Measurements from ENCODE around the gene PDE1C. TPM values are rescaled to one million over a fixed set of nuclear protein-coding genes. Genes with fewer than 3 reads are reported as not detected.
"Not testable (repeated sequence)": the region's sequence is repeated elsewhere in the genome, so short reads cannot be mapped to it uniquely, and the experiment has no call there.

The PDE1C gene
- total and polyA plus RNA-seq, 2 experiments from 2014 or later: 0.38 to 2.3 TPM

DNA sequence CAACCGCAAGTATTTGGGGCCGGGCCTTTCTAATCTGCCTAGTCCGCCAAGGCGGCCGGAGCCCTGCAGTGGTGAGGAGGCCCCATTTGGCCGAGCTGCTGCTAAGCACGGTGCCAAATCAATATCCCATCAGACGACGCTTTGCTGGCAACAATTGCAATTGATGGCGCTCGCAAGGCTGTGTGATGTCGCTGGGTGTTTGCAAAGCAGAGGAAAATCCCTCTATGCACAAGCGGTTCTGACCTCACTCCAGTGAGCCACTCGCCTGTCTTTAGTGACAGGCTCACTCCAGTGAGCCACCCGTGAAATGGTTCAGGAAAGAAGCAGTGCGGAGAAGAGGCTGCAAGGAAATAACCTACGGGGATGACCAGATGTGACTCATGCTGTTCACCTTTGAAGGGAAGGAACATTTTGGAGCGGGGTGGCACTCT lies 18.3 kb upstream of the PDE1C start:
- no peak for TF ChIP-seq CTCF (IDR thresholded peaks at IDR 0.05; ENCODE audit: low read depth, low read length)
- H3K27me3 ChIP-seq: no peaks in the 10 kb centered on the region
- H3K9me3 ChIP-seq (ENCODE audit: low read depth): no peaks in the 10 kb centered on the region
- DNase-seq (ENCODE audit: low read depth in 1 of 2, low spot score in 1 of 2): no peak
- H3K4me3 ChIP-seq: no peak overlapping the region
- H3K27ac ChIP-seq: no peak overlapping the region
- peaks cover 10% of the 10 kb centered on the region for H3K4me1 ChIP-seq (ENCODE audit: low read depth)
- H3K36me3 ChIP-seq: no peaks in the 10 kb centered on the region

DNA sequence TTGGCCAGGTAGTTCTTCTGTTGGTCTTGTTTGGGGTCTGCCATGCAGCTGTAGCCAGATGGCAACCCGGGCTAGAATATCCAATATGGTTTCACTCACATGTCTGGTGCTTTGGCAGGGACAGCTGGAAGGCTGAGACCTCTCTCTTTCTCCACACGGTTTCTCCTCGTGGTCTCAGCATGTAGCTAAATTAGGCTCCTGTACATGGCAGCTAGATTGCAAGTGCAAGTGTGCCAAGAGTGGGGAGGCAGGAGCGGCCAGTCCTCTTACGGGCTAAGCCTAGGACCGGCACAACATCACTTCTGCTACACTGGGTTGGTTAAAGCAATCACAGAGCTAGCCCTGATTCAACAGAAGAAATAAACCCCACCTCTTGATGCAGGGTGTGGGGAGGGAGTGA lies 9.3 kb upstream of the PDE1C start:
- no peaks in the 10 kb centered on the region for H3K4me1 ChIP-seq (ENCODE audit: low read depth)
- TF ChIP-seq CTCF (IDR thresholded peaks at IDR 0.05; ENCODE audit: low read depth, low read length): no peak
- H3K36me3 ChIP-seq: no peaks in the 10 kb centered on the region
- H3K27me3 ChIP-seq: peaks cover 6% of the 10 kb centered on the region
- H3K4me3 ChIP-seq: no peak overlapping the region
- H3K27ac ChIP-seq: no peak overlapping the region
- DNase-seq (ENCODE audit: low read depth in 1 of 2, low spot score in 1 of 2): no peak
- no peaks in the 10 kb centered on the region for H3K9me3 ChIP-seq (ENCODE audit: low read depth)

GRCh38 chr7:32078824-32079223 lies 8.6 kb upstream of the PDE1C start:
- DNase-seq (ENCODE audit: low read depth in 1 of 2, low spot score in 1 of 2): no peak
- no peak for TF ChIP-seq CTCF (IDR thresholded peaks at IDR 0.05; ENCODE audit: low read depth, low read length)
- H3K27ac ChIP-seq: no peak overlapping the region
- no peak overlapping the region for H3K4me3 ChIP-seq
- peaks cover 13% of the 10 kb centered on the region for H3K27me3 ChIP-seq
- H3K9me3 ChIP-seq (ENCODE audit: low read depth): no peaks in the 10 kb centered on the region
- H3K4me1 ChIP-seq (ENCODE audit: low read depth): no peaks in the 10 kb centered on the region
- H3K36me3 ChIP-seq: no peaks in the 10 kb centered on the region

- no peak overlapping the region for H3K27ac ChIP-seq
- no peak for TF ChIP-seq CTCF (IDR thresholded peaks at IDR 0.05; ENCODE audit: low read depth, low read length)
- H3K9me3 ChIP-seq (ENCODE audit: low read depth): no peaks in the 10 kb centered on the region
- H3K27me3 ChIP-seq: peaks cover 24% of the 10 kb centered on the region
- no peak overlapping the region for H3K4me3 ChIP-seq
- no peak for DNase-seq (ENCODE audit: low read depth in 1 of 2, low spot score in 1 of 2)
- H3K4me1 ChIP-seq (ENCODE audit: low read depth): no peaks in the 10 kb centered on the region
- no peaks in the 10 kb centered on the region for H3K36me3 ChIP-seq
Measured at GRCh38 chr7:32077806-32078205, 7.6 kb upstream of the PDE1C start.

DNA sequence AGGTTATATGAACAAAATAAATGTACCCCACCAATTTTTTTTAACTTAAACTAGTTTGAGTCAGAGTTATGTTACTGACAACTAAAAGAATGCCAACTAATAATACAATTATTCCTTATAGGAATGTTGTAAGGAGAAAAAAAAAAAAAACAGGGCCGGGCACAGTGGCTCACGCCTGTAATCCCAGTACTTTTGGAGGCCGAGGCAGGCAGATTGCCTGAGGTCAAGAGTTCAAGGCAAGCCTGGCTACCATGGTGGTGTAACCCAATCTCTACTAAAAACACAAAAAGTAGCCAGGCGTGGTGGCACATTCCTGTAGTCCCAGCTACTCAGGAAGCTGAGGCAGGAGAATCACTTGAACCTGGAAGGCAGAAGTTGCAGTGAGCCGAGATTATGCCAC lies 6.6 kb upstream of the PDE1C start:
- H3K4me1 ChIP-seq (ENCODE audit: low read depth); H3K4me3 ChIP-seq; H3K27ac ChIP-seq; H3K36me3 ChIP-seq; H3K9me3 ChIP-seq (ENCODE audit: low read depth); DNase-seq (ENCODE audit: low read depth in 1 of 2, low spot score in 1 of 2): not testable (repeated sequence)
- H3K27me3 ChIP-seq: peaks cover 34% of the 10 kb centered on the region

- no peak for TF ChIP-seq CTCF (IDR thresholded peaks at IDR 0.05; ENCODE audit: low read depth, low read length)
- no peak overlapping the region for H3K4me3 ChIP-seq
- H3K27me3 ChIP-seq: peaks cover 44% of the 10 kb centered on the region
- H3K9me3 ChIP-seq (ENCODE audit: low read depth): no peaks in the 10 kb centered on the region
- H3K27ac ChIP-seq: no peak overlapping the region
- H3K4me1 ChIP-seq (ENCODE audit: low read depth): no peaks in the 10 kb centered on the region
- H3K36me3 ChIP-seq: no peaks in the 10 kb centered on the region
- DNase-seq (ENCODE audit: low read depth in 1 of 2, low spot score in 1 of 2): no peak
Measured at GRCh38 chr7:32075612-32076011, 5.4 kb upstream of the PDE1C start.

All from cardiac muscle cell (in vitro differentiated cells and primary cell).